A673 (cell line): ENCODE results near the gene SLCO2A1.

ENCODE experiments used
- CTCF ChIP-seq: fragments of 300-800, 200-600 bp; sonication (generic); conservative IDR thresholded peaks from 2 replicates; pipeline ENCODE4 v1.5.1; 2017; ENCODE audit warnings: low read depth, mild to moderate bottlenecking, antibody characterized with exemption, low read length, moderate library complexity, mixed read lengths
- EZH2 ChIP-seq: fragments of 200-600 bp; sonication (generic); IDR thresholded peaks from 2 replicates; pipeline ENCODE4 v1.6.1; 2017; ENCODE audit warnings: borderline replicate concordance, low read depth, mild to moderate bottlenecking, mixed read lengths, antibody characterized with exemption, low read length; ENCODE audit not compliant: poor library complexity, severe bottlenecking

- TF ChIP-seq CTCF (no peak), EZH2 (no peak)
These were observed 84.9 kb downstream of the SLCO2A1 start for GRCh38 chr3:133944641-133945380.
